Esophagus squamous epithelium (tissue), 4 donors: Measurements from ENCODE around the gene PRKX.
"Not testable (repeated sequence)": the region's sequence is repeated elsewhere in the genome, so short reads cannot be mapped to it uniquely, and the experiment has no call there.

Experiments used
- POLR2A ChIP-seq, 4 donors: fragments of 450-650 bp; IDR thresholded peaks; one replicate each; pipeline ENCODE4 v1.6.1; 2017; ENCODE audit warnings: antibody characterized with exemption in 4 of 4, mild to moderate bottlenecking in 4 of 4, moderate library complexity in 3 of 4
- TF ChIP-seq, protein P1 (sequence below), 6 experiments: fragments of 450-650 bp in 4 of 6; fragments of 200-600 bp in 2 of 6; sonication (generic) in 2 of 6; IDR thresholded peaks; one replicate each; pipeline ENCODE4 v1.5.1; 2016 to 2019; ENCODE audit warnings: antibody characterized with exemption in 6 of 6, mild to moderate bottlenecking in 4 of 6, moderate library complexity in 4 of 6

DNA sequence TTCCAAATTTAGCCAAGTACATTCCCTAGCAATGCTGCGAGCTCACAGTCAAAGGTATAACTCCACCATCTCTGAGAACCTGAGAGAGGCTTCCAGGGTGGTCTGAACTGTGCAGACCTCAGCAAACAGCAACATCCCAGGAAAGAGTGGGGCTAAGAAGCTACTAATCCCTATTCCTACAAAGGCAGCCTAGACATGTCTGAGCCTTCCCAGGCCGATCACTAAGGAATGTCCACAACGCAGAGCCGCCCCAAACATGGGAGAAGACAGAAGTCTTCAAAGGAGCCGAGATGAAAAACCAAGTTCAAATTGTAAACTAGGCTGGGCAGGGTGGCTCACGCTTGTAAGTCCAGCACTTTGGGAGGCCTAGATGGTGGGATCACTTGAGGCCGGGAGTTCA lies 30.2 kb downstream of the PRKX start:
- TF ChIP-seq, protein P1, sequence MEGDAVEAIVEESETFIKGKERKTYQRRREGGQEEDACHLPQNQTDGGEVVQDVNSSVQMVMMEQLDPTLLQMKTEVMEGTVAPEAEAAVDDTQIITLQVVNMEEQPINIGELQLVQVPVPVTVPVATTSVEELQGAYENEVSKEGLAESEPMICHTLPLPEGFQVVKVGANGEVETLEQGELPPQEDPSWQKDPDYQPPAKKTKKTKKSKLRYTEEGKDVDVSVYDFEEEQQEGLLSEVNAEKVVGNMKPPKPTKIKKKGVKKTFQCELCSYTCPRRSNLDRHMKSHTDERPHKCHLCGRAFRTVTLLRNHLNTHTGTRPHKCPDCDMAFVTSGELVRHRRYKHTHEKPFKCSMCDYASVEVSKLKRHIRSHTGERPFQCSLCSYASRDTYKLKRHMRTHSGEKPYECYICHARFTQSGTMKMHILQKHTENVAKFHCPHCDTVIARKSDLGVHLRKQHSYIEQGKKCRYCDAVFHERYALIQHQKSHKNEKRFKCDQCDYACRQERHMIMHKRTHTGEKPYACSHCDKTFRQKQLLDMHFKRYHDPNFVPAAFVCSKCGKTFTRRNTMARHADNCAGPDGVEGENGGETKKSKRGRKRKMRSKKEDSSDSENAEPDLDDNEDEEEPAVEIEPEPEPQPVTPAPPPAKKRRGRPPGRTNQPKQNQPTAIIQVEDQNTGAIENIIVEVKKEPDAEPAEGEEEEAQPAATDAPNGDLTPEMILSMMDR (IDR thresholded peaks at IDR 0.05), result not testable (repeated sequence)
- TF ChIP-seq POLR2A (IDR thresholded peaks at IDR 0.05), result not testable (repeated sequence)
